Smooth muscle cell (in vitro differentiated cells): ENCODE data around the gene BCAM. TPM values are rescaled to one million over a fixed set of nuclear protein-coding genes. Genes with fewer than 3 reads are reported as not detected.

Experiments
- DNase-seq: peaks from one replicate; lab custom pipeline; 2025; ENCODE audit not compliant: unreplicated experiment; lab: John Stamatoyannopoulos, UW
- H2AFZ ChIP-seq: fragments of 200-600 bp; sonication (generic); 2 replicates; pipeline ENCODE4 v1.6.0; 2016; ENCODE audit warnings: antibody characterized with exemption, low read depth, mild to moderate bottlenecking
- H3F3A ChIP-seq: fragments of 200-600 bp; sonication (generic); 2 replicates; pipeline ENCODE4 v1.6.0; 2017; ENCODE audit warnings: antibody characterized with exemption, low read depth
- H3K27ac ChIP-seq: fragments of 200-600 bp; sonication (generic); 2 replicates; pipeline ENCODE4 v1.5.1; 2016; ENCODE audit warnings: low read depth, mild to moderate bottlenecking
- H3K27me3 ChIP-seq: fragments of 200-600 bp; sonication (generic); 2 replicates; pipeline ENCODE4 v1.6.1; 2016; ENCODE audit warnings: low read depth, mild to moderate bottlenecking
- H3K36me3 ChIP-seq: fragments of 200-600 bp; sonication (generic); 2 replicates; pipeline ENCODE4 v1.5.1; 2016; ENCODE audit warnings: low read depth
- H3K4me1 ChIP-seq: fragments of 200-600 bp; sonication (generic); 2 replicates; pipeline ENCODE4 v1.5.1; 2016; ENCODE audit warnings: low read depth
- H3K4me2 ChIP-seq: fragments of 200-600 bp; sonication (generic); 2 replicates; pipeline ENCODE4 v1.6.0; 2016; ENCODE audit warnings: mild to moderate bottlenecking
- H3K4me3 ChIP-seq: fragments of 200-600 bp; sonication (generic); 2 replicates; pipeline ENCODE4 v1.5.1; 2016; ENCODE audit warnings: mild to moderate bottlenecking
- H3K79me2 ChIP-seq: fragments of 200-600 bp; sonication (generic); 2 replicates; pipeline ENCODE4 v1.6.0; 2016; ENCODE audit warnings: low read depth, mild to moderate bottlenecking
- H3K9ac ChIP-seq: fragments of 200-600 bp; sonication (generic); 2 replicates; pipeline ENCODE4 v1.6.0; 2016; ENCODE audit warnings: low read depth
- H3K9me3 ChIP-seq: fragments of 200-600 bp; sonication (generic); replicated peaks from 2 replicates; pipeline ENCODE4 v1.5.1; 2016; ENCODE audit warnings: low read depth
- H4K20me1 ChIP-seq: fragments of 200-600 bp; sonication (generic); 2 replicates; pipeline ENCODE4 v1.6.0; 2016; ENCODE audit warnings: low read depth
- CTCF ChIP-seq: fragments of 200-600 bp; sonication (generic); IDR thresholded peaks from 2 replicates; pipeline ENCODE4 v1.5.1; 2017; ENCODE audit warnings: borderline replicate concordance, mild to moderate bottlenecking, antibody characterized with exemption; ENCODE audit not compliant: insufficient read depth, poor library complexity, severe bottlenecking
- WGBS: methylation state at CpG from one replicate; pipeline ENCODE4 v1.1.7; 2016; ENCODE audit warnings: low lambda C conversion rate; 5-methylcytosine and 5-hydroxymethylcytosine counted together
- polyA plus RNA-seq: library from polyadenylated mRNA; unstranded; fragments of >200 nt; fragmentation: Nextera tagmentation; extraction: Ambion mirVana; gene quantifications from 2 replicates; pipeline ENCODE4 v1.2.1, GENCODE V29; 2016
- total RNA-seq: library from RNA; depleted of rRNA; stranded (reverse); fragments of >200 nt; gene quantifications from 2 replicates; pipeline ENCODE4 v1.2.3, GENCODE V29; 2014

The BCAM gene
- 1.7 and 5.0 TPM in 2 replicates for total RNA-seq
- 1.5 and 6.4 TPM in 2 replicates for polyA plus RNA-seq

- peak within 1 kb of the TSS; percentile 89 for H2AFZ ChIP-seq
- H3K4me3 ChIP-seq: peak within 1 kb of the TSS; percentile 75
- H3K4me2 ChIP-seq: peak within 1 kb of the TSS; percentile 99
- H3K36me3 ChIP-seq: no peaks in the 10 kb centered on the region
- TF ChIP-seq CTCF: no peak
- H3K9me3 ChIP-seq: no peaks in the 10 kb centered on the region
- H3K27ac ChIP-seq: no peak within 1 kb of the TSS
- peak; percentile 38 for DNase-seq
- no peaks in the 10 kb centered on the region for H3K27me3 ChIP-seq
- under 1% methylated on average over 44 of the region's 59 CpGs for WGBS
- H3F3A ChIP-seq: no peaks in the 10 kb centered on the region
- H3K4me1 ChIP-seq: peaks cover 15% of the 10 kb centered on the region
- H4K20me1 ChIP-seq: no peaks in the 10 kb centered on the region
- no peak within 1 kb of the TSS for H3K9ac ChIP-seq
- H3K79me2 ChIP-seq: no peaks in the 10 kb centered on the region
Measured at GRCh38 chr19:44808463-44809371, at the start of gene BCAM. BCAM (plus strand) TSS chr19:44809103; CDS start chr19:44809125, 22 bp downstream.

GRCh38 chr19:44762038-44762437 lies 46.9 kb upstream of the BCAM start:
- Histone ChIP-seq H3K4me1 (peaks cover 12% of the 10 kb centered on the region), H2AFZ (no peak overlapping the region), H3K27me3 (no peaks in the 10 kb centered on the region), H3K9me3 (no peaks in the 10 kb centered on the region), H3K4me2 (no peak overlapping the region), H3K36me3 (no peaks in the 10 kb centered on the region), H4K20me1 (peaks cover 25% of the 10 kb centered on the region), H3K27ac (no peak overlapping the region), H3K79me2 (no peaks in the 10 kb centered on the region), H3F3A (peaks cover 4% of the 10 kb centered on the region), H3K9ac (no peak overlapping the region), H3K4me3 (no peak overlapping the region)
- DNase-seq: no peak
- no peak for TF ChIP-seq CTCF
- WGBS: 85% methylated on average over 8 of the region's 8 CpGs

GRCh38 chr19:44765033-44765948 lies 43.6 kb upstream of the BCAM start:
- no peak overlapping the region for H2AFZ ChIP-seq
- no peak overlapping the region for H3K4me2 ChIP-seq
- no peaks in the 10 kb centered on the region for H3K27me3 ChIP-seq
- H3K9me3 ChIP-seq: no peaks in the 10 kb centered on the region
- no peak for TF ChIP-seq CTCF
- peaks cover 2% of the 10 kb centered on the region for H4K20me1 ChIP-seq
- H3K27ac ChIP-seq: no peak overlapping the region
- DNase-seq: no peak
- no peak overlapping the region for H3K9ac ChIP-seq
- H3F3A ChIP-seq: no peaks in the 10 kb centered on the region
- no peaks in the 10 kb centered on the region for H3K4me1 ChIP-seq
- 81% methylated on average over 22 of the region's 22 CpGs for WGBS
- H3K36me3 ChIP-seq: no peaks in the 10 kb centered on the region
- H3K79me2 ChIP-seq: no peaks in the 10 kb centered on the region
- no peak overlapping the region for H3K4me3 ChIP-seq
